ENCODE data around the gene SZRD1.

The SZRD1 gene

GRCh38 chr1:16397120-16397519 is 30.1 kb downstream of the SZRD1 start:
- H3K4me3 ChIP-seq (ENCODE audit: low read length), result no peak overlapping the region
- TF ChIP-seq ZNF274 (IDR thresholded peaks at IDR 0.05; ENCODE audit: low read depth, low read length), result no peak

GRCh38 chr1:16398371-16398953 is 31.4 kb downstream of the SZRD1 start:
- H3K4me3 ChIP-seq (ENCODE audit: low read length), result no peak overlapping the region
- no peak for TF ChIP-seq ZNF274 (IDR thresholded peaks at IDR 0.05; ENCODE audit: low read depth, low read length)

- no peak for TF ChIP-seq ZNF274 (IDR thresholded peaks at IDR 0.05; ENCODE audit: low read depth, low read length)
- no peak overlapping the region for H3K4me3 ChIP-seq (ENCODE audit: low read length)
These were observed 35.7 kb downstream of the SZRD1 start for GRCh38 chr1:16402742-16403141.

- TF ChIP-seq ZNF274 (IDR thresholded peaks at IDR 0.05; ENCODE audit: low read depth, low read length), result no peak
- no peak overlapping the region for H3K4me3 ChIP-seq (ENCODE audit: low read length)
These were observed 38.4 kb downstream of the SZRD1 start for GRCh38 chr1:16405441-16405840.

- no peak for TF ChIP-seq ZNF274 (IDR thresholded peaks at IDR 0.05; ENCODE audit: low read depth, low read length)
- H3K4me3 ChIP-seq (ENCODE audit: low read length), result no peak overlapping the region
These were observed 39.8 kb downstream of the SZRD1 start for GRCh38 chr1:16406868-16407267.

- TF ChIP-seq ZNF274 (IDR thresholded peaks at IDR 0.05; ENCODE audit: low read depth, low read length), result no peak
- H3K4me3 ChIP-seq (ENCODE audit: low read length), result no peak overlapping the region
These were observed 42.6 kb downstream of the SZRD1 start for GRCh38 chr1:16409536-16410152.

GRCh38 chr1:16410803-16411202 is 43.8 kb downstream of the SZRD1 start:
- no peak for TF ChIP-seq ZNF274 (IDR thresholded peaks at IDR 0.05; ENCODE audit: low read depth, low read length)
- no peak overlapping the region for H3K4me3 ChIP-seq (ENCODE audit: low read length)

- H3K4me3 ChIP-seq (ENCODE audit: low read length), result no peak overlapping the region
- TF ChIP-seq ZNF274 (IDR thresholded peaks at IDR 0.05; ENCODE audit: low read depth, low read length), result no peak
These were observed 46.1 kb downstream of the SZRD1 start for GRCh38 chr1:16413191-16413590.

- TF ChIP-seq ZNF274 (IDR thresholded peaks at IDR 0.05; ENCODE audit: low read depth, low read length), result no peak
- H3K4me3 ChIP-seq (ENCODE audit: low read length), result no peak overlapping the region
These were observed 51.9 kb downstream of the SZRD1 start for GRCh38 chr1:16418823-16419425.

- H3K4me3 ChIP-seq (ENCODE audit: low read length), result no peak overlapping the region
- no peak for TF ChIP-seq ZNF274 (IDR thresholded peaks at IDR 0.05; ENCODE audit: low read depth, low read length)
These were observed 53.5 kb downstream of the SZRD1 start for GRCh38 chr1:16420424-16421118.

- no peak for TF ChIP-seq ZNF274 (IDR thresholded peaks at IDR 0.05; ENCODE audit: low read depth, low read length)
- no peak overlapping the region for H3K4me3 ChIP-seq (ENCODE audit: low read length)
These were observed 54.2 kb downstream of the SZRD1 start for GRCh38 chr1:16421201-16421600.

- H3K4me3 ChIP-seq (ENCODE audit: low read length), result no peak overlapping the region
- TF ChIP-seq ZNF274 (IDR thresholded peaks at IDR 0.05; ENCODE audit: low read depth, low read length), result no peak
These were observed 55.0 kb downstream of the SZRD1 start for GRCh38 chr1:16422041-16422440.

GRCh38 chr1:16425125-16426025 is 58.3 kb downstream of the SZRD1 start:
- no peak overlapping the region for H3K4me3 ChIP-seq (ENCODE audit: low read length)
- TF ChIP-seq ZNF274 (IDR thresholded peaks at IDR 0.05; ENCODE audit: low read depth, low read length), result no peak

GRCh38 chr1:16430606-16431005 is 63.6 kb downstream of the SZRD1 start:
- no peak overlapping the region for H3K4me3 ChIP-seq (ENCODE audit: low read length)
- TF ChIP-seq ZNF274 (IDR thresholded peaks at IDR 0.05; ENCODE audit: low read depth, low read length), result no peak
